Epithelial cell of esophagus (primary cell): ENCODE measurements around the gene MPZL2.
A peak's percentile ranks its signal among the peaks of the same experiment; 100 is the strongest.

Experiments used
- DNase-seq: peaks from one replicate; pipeline ENCODE4 v3.0.0; 2010; ENCODE audit warnings: low read depth
- H3K4me3 ChIP-seq: 2 replicates; pipeline ENCODE4 v1.5.1; 2011; ENCODE audit warnings: mild to moderate bottlenecking, low read length, control low read depth
- CTCF ChIP-seq: IDR thresholded peaks from 2 replicates; pipeline ENCODE4 v1.5.1; 2011; ENCODE audit warnings: low read depth, mild to moderate bottlenecking, low read length, control low read depth, inconsistent platforms; ENCODE audit not compliant: insufficient read depth; ENCODE audit errors: missing control alignments

MPZL2 gene

GRCh38 chr11:118258410-118258809 is 5.7 kb downstream of the MPZL2 start:
- peak; percentile 45 for TF ChIP-seq CTCF
- no peak overlapping the region for H3K4me3 ChIP-seq
- peak; percentile 43 for DNase-seq

GRCh38 chr11:118252688-118253087 is 11.4 kb downstream of the MPZL2 start:
- no peak for TF ChIP-seq CTCF
- peak overlapping the region; percentile 84 for H3K4me3 ChIP-seq
- no peak for DNase-seq

DNA sequence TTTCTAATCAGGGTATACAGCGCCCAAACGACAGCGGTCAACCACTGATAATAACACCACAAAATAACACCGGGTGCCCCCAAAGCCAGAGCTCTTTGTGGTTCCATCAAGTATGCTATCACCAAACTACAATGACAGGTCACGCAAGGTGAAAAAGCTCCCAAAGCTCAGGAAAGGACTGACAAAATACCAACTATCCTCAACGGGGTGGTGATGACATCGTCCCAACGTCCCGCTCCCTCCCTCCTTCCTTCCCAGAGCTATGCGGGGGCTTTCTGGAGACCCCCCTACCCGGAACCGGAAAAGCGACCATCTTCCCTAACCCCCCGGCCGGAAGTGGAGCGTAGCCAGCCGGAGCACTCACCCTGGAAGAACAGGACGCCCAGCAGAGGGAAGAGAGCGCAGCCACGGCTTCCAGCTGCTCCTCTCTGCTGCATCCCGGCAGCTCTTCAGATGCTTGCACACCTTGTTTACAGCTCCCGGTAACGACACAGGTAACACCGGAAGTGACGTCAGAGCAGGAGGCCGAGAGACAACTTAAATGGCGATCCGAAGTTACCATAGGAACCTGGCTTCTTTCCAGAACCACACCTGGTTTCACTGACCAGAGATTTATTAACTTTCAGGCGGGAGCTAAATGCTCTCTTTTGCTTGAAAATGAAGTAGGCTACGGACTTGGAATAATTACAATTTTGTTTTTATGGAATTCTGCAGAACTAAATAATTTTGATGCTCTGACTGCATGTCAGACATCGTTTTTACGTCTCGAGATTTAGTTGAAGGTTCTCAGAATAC is 12.0 kb downstream of the MPZL2 start, which contains the start of gene MPZL3:
MPZL3 (minus strand) TSS at position 508 of the 795 bp plus-strand sequence; CDS start at position 437, 71 bp downstream.
- TF ChIP-seq CTCF = no peak
- peak; percentile 99 for DNase-seq
- peak within 1 kb of the TSS; percentile 84 for H3K4me3 ChIP-seq

DNA sequence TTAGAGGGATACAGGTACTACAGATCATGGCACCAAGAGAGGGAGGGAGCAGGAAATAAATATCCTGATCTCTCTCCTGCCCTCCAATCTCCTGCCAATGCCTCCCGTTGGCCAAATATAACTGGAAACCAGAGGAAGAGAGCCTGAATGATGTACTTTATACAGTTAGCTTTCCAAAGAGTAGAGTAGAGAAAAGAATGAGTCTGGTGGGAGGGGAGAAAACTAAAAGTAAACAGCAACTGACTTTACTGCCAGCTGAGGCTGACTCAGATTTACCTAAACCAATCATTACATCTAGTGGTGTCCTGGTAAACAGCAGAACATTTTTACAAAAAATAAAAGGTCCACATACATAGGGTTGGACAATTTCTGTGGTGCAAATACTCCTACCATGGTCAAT is 17.1 kb downstream of the MPZL2 start:
- no peak for TF ChIP-seq CTCF
- no peak overlapping the region for H3K4me3 ChIP-seq
- peak; percentile 66 for DNase-seq

GRCh38 chr11:118245936-118246562 is 18.0 kb downstream of the MPZL2 start:
- H3K4me3 ChIP-seq = no peak overlapping the region
- no peak for TF ChIP-seq CTCF
- peak; percentile 46 for DNase-seq

DNA sequence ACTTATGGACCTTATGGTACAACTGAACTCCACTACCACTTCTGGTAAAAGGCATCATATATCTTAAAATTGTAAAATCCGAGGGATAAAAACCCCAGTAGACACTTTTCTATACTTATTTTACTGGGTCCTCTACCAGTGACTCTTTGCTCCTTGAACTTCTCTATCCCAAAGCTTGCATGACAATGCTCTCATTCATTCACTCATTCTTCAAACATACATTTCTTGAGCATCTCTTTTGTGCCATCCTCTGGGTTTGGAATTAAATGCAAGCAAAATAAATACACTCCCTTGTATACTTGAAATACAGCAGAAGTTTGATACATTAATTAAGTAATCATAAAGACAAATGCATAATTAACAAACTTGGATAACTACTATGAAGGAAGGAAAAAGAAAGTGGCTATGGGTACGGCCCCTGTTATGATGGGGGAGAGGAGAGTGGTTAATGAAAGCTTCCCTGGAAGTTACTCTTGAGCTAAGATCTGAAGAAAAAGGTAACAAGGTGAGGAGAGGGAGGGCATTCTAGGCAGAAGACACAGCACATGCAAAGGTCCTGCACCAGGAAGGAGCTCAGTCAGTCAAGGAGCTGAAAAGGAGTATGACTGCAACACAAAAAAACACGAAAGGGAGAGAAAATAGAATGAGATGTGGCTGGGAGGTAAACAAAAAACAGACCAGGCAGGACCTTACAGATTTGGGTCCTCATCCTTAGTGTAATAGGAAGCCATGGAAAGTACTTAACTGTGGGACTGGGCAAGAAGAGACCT is 19.9 kb downstream of the MPZL2 start:
- H3K4me3 ChIP-seq = no peak overlapping the region
- no peak for TF ChIP-seq CTCF
- no peak for DNase-seq
